Type B pancreatic cell (in vitro differentiated cells): Measurements from ENCODE around the gene PTPN13. TPM values are rescaled to one million over a fixed set of nuclear protein-coding genes. Genes with fewer than 3 reads are reported as not detected.
A peak's percentile ranks its signal among the peaks of the same experiment; 100 is the strongest.

Experiments
- DNase-seq: peaks from one replicate; pipeline ENCODE4 v3.0.0; 2021; ENCODE audit warnings: mixed read lengths; ENCODE audit not compliant: unreplicated experiment; ENCODE audit errors: extremely low spot score
- H3K27ac Mint-ChIP-seq: 2 replicates; pipeline ENCODE4 v1.8.0; 2021; ENCODE audit warnings: mild to moderate bottlenecking, mixed read lengths
- H3K27me3 Mint-ChIP-seq: 2 replicates; pipeline ENCODE4 v1.8.0; 2021; ENCODE audit warnings: mixed read lengths
- H3K36me3 Mint-ChIP-seq: 2 replicates; pipeline ENCODE4 v1.8.0; 2021; ENCODE audit warnings: mixed read lengths
- H3K4me1 Mint-ChIP-seq: one replicate; pipeline ENCODE4 v1.8.0; 2021; ENCODE audit warnings: mixed read lengths; ENCODE audit not compliant: unreplicated experiment
- H3K4me3 Mint-ChIP-seq: 2 replicates; pipeline ENCODE4 v1.8.0; 2021; ENCODE audit warnings: mild to moderate bottlenecking, mixed read lengths
- H3K9me3 Mint-ChIP-seq: 2 replicates; pipeline ENCODE4 v1.8.0; 2021; ENCODE audit warnings: mixed read lengths
- total RNA-seq: library from RNA; stranded (reverse); gene quantifications from 2 replicates; pipeline ENCODE4 v1.2.1, GENCODE V29; 2021; ENCODE audit warnings: low replicate concordance
- TF ChIP-seq, protein P1 (sequence below): fragments of 200-600 bp; sonication (generic); conservative IDR thresholded peaks from 2 replicates; pipeline ENCODE4 v1.5.0; 2021; ENCODE audit warnings: antibody characterized with exemption, mild to moderate bottlenecking

The PTPN13 gene
- total RNA-seq, 1 donor from 2014 or later, result 69.0 TPM

DNA sequence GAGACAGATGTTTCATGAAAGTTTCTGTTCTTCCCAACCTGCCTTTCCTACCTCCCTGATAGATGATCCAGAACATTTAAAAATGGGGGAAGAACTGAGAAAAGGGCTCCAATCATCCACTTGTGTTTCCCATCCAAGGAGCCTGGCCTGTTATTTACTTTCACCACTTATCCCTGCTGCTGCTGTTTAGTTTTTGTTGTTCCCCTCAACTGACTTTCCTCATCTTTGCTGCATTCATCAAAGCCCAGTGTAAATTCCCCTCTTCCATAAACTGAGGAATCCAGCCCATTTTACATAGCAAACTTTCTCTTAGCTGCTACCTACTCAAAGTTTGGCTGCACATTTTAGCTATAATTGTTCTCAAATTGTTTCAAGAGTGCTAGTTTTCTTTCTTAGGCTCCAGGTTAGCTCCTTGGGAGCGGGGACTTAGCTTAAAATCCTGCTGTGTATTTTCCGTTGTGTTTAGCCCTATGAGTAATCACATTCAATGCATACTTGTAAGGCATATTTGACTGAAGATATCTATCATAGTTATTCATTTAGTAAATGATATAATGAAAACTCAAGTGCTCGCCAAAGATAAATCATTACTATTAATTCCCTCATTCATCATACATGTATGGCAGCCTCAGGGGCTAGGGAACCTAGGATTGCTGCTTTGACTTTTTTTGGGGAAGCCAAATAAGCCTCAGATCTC lies 1.4 kb upstream of the PTPN13 start:
- Mint-ChIP-seq H3K27me3 (no peaks in the 10 kb centered on the region), H3K36me3 (no peaks in the 10 kb centered on the region), H3K9me3 (no peaks in the 10 kb centered on the region), H3K4me1 (peaks cover 33% of the 10 kb centered on the region), H3K4me3 (peak overlapping the region; percentile 98), H3K27ac (peak overlapping the region; percentile 96)
- TF ChIP-seq, protein P1, sequence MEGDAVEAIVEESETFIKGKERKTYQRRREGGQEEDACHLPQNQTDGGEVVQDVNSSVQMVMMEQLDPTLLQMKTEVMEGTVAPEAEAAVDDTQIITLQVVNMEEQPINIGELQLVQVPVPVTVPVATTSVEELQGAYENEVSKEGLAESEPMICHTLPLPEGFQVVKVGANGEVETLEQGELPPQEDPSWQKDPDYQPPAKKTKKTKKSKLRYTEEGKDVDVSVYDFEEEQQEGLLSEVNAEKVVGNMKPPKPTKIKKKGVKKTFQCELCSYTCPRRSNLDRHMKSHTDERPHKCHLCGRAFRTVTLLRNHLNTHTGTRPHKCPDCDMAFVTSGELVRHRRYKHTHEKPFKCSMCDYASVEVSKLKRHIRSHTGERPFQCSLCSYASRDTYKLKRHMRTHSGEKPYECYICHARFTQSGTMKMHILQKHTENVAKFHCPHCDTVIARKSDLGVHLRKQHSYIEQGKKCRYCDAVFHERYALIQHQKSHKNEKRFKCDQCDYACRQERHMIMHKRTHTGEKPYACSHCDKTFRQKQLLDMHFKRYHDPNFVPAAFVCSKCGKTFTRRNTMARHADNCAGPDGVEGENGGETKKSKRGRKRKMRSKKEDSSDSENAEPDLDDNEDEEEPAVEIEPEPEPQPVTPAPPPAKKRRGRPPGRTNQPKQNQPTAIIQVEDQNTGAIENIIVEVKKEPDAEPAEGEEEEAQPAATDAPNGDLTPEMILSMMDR, result no peak
- DNase-seq, result no peak

DNA sequence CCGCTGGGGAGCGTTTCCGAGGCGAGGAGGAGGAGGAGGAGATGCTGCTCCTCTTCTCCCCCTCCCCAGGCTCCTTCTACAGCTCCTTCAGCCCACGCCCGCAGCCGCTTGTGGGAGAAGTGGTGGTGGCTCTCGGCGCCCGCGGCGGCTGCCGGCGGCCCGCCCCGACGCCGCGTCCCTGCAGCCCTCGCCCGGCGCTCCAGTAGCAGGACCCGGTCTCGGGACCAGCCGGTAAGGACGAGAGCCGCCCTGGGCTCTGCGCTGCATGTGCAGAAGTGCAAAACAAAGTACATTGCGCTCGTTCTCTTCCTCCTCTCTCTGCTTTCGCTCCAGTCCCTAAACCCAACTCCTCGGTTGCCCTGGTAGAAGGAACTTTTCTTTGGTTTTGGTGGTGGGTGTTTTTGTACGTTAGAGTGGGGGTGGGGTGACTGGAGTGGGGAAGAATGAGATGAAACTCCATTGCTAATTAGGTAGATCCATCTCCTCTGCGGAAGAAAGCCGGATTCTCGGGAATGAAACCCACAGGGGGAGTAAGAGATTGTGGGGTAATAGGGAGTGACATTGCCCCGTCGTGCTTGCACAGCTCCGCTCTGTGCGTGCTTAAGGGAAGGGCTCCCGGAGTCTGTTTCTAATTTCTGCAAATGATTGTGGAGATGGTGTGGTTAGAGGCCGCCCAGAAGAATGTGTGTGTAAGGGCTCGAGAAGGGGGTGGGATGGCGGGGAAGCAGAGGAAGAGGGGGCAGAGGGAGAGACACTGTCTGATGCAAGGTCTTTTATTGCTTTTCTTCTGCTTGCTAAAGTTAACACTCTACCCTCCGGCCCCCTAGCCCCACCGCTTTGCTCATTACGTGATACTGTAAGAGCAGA lies 677 bp downstream of the PTPN13 start:
- Mint-ChIP-seq H3K27me3 (no peaks in the 10 kb centered on the region), H3K4me3 (peak overlapping the region; percentile 98), H3K9me3 (no peaks in the 10 kb centered on the region), H3K27ac (peak overlapping the region; percentile 96), H3K4me1 (peaks cover 39% of the 10 kb centered on the region), H3K36me3 (no peaks in the 10 kb centered on the region)
- TF ChIP-seq, protein P1, result peak; percentile 63
- peak; percentile 70 for DNase-seq

DNA sequence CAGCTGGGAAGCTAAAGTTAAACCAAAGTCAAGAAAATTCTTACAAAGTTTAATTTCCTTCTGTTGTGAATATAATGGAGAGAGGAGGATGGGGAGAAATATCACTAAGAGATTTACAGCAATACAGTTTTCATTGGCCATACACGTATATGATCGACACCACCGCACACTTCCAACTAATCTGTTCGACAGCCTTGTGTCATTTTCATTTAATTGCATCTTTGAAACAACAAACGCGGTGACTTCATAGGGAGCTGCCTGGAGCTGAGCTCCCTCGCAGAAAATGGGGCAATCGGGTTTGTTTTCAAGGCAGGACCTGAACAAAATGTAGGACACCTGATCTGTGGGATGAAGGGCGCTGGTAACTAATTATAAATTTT lies 1.3 kb downstream of the PTPN13 start:
- no peaks in the 10 kb centered on the region for H3K9me3 Mint-ChIP-seq
- peaks cover 39% of the 10 kb centered on the region for H3K4me1 Mint-ChIP-seq
- TF ChIP-seq, protein P1, result no peak
- DNase-seq, result no peak
- no peaks in the 10 kb centered on the region for H3K27me3 Mint-ChIP-seq
- peak overlapping the region; percentile 98 for H3K4me3 Mint-ChIP-seq
- peak overlapping the region; percentile 96 for H3K27ac Mint-ChIP-seq
- no peaks in the 10 kb centered on the region for H3K36me3 Mint-ChIP-seq

DNA sequence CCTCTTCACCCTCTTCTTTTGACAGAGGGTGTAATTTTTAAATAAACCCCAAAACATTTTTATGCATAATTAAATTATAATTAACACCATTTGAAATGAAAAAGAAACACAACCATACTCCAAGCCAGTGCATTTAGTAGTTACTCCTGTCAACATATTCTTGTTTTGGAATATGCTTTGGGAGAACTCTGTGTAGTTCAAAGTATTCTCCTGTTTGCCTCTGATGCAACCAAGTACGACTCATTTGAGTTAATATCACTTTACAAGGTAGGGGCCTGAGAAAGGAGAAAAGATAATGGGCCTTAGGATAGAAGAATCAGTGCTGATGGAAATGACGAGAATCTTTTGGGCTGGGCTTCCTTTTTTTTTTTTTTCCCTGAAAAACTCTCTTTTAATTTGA lies 2.7 kb downstream of the PTPN13 start:
- Mint-ChIP-seq H3K4me1 (peaks cover 43% of the 10 kb centered on the region), H3K4me3 (peak overlapping the region; percentile 98), H3K27ac (no peak overlapping the region)

DNA sequence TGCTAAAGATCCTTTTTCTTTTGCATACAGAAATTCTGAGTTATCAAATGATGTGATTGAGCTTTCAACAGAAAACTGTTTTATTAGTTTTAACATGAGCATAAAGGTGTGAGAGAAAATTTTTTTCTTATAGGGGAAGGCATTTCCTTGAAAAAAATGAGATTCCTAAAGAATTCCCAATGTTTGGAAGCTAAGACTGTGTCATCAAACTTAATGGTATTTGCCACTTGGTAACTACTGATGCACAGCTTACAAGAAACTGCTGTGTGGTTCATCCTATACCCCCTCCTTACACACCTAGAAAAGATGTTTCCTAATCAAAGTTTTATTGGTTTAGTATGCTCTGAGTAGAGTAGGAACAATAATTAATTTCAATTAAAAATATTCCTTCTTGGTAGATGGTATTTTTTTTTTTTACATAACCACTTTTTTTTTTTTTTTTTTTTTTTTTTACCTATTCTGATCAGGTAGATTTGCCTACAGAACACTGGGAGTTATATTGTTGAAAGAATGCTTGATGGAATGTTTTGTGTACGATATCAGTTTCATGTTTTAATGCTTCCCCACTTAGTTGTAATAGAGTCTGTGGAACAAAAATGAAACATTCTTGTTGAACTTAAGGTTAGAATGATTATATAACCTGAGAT lies 6.0 kb downstream of the PTPN13 start:
- Mint-ChIP-seq H3K36me3 (peaks cover 8% of the 10 kb centered on the region), H3K27me3 (no peaks in the 10 kb centered on the region), H3K27ac (no peak overlapping the region), H3K4me1 (peaks cover 29% of the 10 kb centered on the region), H3K9me3 (no peaks in the 10 kb centered on the region), H3K4me3 (no peak overlapping the region)
- no peak for DNase-seq
- TF ChIP-seq, protein P1, result no peak

More for the DNA sequence above, 2.7 kb downstream of the PTPN13 start:
- H3K36me3 Mint-ChIP-seq, result peaks cover 3% of the 10 kb centered on the region
- no peak for DNase-seq
- no peaks in the 10 kb centered on the region for H3K9me3 Mint-ChIP-seq
- H3K27me3 Mint-ChIP-seq, result no peaks in the 10 kb centered on the region
- TF ChIP-seq, protein P1, result no peak
